NCI-H510A treated with DMSO at 0.1 percent for 48 hours (cell line): ENCODE measurements around the gene PF4V1.

ENCODE experiments used
- DNase-seq: peaks from one replicate; lab custom pipeline; 2025; lab: John Stamatoyannopoulos, UW

PF4V1 gene, protein sequence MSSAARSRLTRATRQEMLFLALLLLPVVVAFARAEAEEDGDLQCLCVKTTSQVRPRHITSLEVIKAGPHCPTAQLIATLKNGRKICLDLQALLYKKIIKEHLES

DNA sequence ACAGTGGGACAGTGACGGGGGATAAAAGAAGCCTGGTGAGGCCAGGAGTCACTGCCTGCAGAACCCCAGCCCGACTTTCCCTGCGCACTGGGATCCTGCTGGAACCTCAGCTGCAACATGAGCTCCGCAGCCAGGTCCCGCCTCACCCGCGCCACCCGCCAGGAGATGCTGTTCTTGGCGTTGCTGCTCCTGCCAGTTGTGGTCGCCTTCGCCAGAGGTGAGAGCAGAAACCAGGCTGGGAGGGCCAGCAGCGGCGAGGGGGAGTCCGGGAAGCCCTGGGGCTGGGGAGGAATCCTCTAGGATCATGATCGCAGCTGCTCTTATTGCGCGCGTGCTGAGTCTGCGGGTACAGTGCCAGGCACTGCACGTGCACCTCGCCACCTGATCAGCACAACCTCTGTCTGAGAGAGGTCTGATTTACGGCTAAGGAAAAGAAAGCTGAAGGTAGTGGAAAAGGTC, at the start of gene PF4V1:
TSS of gene PF4V1 (plus strand) at position 51 of the 459 bp plus-strand sequence. CDS start at position 118, 67 bp downstream.
- no peak for DNase-seq

DNA sequence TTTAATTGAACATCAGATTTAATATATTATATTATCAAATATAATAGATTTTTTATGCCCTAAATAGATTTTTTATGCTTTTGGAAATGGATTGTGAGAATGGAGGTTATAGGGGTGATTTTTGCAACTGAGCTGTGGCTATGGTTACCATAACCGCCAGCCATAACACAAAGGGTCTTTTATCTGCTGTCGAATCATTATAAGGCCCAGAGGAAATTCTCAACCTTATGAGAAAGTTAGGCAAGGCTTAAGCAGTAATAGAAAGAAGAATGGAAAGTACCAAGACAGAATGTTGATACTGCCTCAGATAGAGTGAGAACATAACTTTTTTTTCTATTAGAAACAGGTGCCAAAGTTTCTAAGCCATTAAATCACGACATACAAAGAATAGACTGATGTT, 42.9 kb upstream of the PF4V1 start:
- DNase-seq: no peak

DNA sequence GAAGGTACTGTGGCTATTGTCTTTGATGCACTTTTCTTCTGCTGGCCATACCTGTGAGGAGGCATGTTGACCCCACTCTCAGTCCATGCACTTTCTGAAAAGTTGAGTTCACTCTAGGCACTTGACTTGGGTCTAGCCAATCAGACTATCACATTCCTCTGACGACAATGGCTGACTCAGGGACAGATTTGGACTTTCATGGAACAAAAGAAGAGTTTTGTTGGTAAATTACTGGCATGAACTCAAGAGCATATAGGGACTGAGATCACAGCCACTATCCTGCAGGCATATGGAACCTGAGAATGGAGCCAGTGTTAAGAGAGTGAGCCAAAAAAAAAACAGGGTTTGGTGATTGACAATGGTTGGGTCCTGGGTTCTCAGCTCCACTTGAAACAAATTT, 41.3 kb upstream of the PF4V1 start:
- DNase-seq: no peak

DNA sequence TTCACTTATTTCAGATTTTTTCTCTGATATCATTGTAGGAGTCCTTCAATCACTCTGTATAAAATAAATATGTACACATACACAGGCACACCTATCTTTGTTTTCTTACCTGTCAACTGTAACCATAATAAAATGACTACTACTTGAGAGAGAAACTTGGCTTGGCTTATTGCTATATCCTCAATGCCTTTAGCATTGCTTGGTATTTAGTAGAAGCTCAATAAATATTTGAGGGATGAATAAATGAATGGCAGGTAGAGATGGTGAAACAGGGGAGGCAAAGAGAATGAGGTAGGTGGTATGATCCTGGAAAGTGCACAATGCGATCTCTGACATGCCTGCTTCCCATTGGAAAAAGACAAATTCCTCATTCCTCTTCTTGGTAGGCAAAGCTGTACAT, 38.4 kb upstream of the PF4V1 start:
- no peak for DNase-seq

DNA sequence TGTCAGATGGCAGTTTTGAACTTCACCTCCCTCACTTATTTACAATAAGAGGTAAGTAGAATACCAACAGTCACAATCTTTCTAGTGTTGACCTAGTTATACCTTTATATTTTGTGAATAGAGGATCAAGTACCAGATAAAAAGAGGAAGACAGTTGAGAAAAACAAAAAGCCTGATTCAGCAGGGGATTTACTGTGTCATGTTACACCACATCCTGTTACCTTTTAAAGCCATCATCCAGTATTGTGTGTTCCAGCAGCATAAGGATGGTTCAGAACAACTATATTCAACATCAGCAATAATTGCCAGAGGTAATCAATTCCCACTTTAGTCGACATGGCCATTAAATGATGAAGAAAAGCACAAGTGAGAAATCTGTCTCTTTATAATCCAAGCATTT, 38.0 kb upstream of the PF4V1 start:
- DNase-seq: peak; percentile 87

GRCh38 chr4:73816814-73817213, 36.3 kb upstream of the PF4V1 start:
- DNase-seq: peak; percentile 75

DNA sequence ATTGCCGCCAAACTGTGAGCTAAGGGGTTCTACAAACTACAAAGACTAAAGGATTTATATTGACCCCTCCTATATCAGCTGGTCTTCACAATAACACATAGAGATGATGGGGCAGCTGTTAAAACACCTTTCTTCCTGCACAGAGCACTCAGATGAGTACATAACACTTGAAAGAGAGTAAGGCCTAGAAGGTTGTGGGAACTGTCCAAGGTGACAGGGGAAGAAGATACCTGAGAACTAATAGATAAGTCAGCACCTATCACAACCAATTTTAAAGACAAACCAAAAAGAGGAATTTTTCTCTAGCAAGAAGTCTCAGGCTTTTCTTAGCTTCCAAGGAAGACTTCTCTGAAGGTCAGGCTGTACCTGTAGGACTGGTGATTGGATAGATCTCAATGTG, 35.8 kb upstream of the PF4V1 start:
- peak; percentile 91 for DNase-seq

GRCh38 chr4:73821325-73821724, 31.8 kb upstream of the PF4V1 start:
- DNase-seq: no peak

DNA sequence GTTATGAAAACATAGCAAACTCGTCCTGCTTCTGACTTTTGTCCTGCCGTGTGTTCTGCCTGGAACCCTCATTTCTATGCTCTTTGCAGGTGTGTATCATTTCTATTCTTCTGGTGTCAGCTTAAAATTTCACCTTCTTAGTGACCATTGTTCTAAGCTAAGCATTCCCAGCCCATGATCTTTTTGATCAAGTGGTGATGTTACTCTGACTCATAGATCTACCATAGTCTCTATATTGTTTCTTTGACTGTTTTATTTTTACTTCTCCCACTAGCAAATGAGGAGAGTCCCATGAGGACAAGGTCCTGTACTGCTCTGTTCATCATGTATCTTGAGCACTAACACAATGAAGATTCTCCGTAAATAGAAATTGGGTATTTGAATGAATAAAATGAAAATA, 30.7 kb upstream of the PF4V1 start:
- no peak for DNase-seq

DNA sequence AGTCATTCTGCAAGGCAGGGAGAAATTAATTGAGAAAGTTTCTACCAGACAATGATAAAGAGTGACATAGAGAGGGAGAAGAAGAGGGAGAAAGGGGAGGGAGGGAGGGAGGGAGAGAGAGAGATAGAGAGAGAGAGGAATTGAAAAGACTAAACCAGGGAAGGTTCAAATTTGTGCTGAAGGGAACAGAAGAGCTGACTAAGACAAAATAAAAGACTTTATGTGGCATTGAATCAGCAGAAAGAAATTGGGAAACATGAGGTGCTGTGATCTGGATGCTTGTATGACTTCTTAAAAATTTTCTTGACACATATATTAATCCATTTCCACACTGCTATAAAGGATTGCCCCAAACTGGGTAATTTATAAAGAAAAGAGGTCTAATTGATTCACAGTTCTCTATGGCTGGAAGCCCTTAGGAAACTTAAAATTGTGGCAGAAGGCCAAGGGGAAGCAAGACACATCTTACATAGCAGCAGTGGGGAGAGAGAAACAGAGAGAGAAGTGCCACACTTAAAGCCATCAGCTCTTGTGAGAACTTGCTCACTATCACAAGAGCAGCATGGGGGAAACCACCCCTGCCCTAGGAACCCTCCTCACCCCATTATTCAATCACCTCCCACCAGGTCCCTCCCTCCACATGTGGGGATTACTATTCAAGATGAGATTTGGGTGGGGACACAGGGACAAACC, 30.1 kb upstream of the PF4V1 start:
- no peak for DNase-seq

DNA sequence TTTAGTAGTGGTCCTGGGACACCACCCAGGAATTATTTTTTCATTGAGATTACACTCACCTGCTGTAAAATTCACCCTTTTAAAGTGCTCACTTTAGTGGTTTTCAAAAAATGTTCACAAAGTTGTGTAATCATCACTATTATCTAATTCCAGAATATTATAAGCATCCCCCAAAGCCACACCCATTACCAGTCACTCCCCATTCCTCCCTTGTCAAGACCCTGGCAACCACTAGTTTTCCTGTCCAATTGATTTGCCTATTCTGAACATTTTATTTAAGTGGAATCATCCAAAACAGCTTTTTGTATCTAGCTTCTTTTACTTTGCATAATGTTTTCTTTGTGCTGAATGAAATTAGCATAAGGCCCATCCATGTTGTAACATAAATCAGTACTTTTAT, 29.3 kb upstream of the PF4V1 start:
- no peak for DNase-seq

DNA sequence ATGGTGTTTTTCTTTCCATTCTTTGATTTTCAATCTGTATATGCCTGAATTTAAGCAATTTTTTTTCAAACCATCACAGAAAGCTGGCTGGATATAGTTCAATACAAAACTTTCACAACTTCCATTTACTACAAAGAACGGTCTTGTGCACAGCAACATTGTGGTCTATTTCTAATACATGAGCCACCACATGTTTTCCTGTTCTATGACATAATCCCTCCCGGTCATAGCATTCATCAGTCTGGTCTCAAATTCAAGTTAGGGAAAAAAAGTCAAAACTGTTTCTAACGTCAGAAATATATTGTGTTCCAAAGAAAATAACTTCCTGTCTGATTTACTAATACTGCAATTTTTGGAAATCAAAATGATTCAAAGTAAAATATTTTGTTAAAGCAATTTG, 24.1 kb upstream of the PF4V1 start:
- DNase-seq: no peak

DNA sequence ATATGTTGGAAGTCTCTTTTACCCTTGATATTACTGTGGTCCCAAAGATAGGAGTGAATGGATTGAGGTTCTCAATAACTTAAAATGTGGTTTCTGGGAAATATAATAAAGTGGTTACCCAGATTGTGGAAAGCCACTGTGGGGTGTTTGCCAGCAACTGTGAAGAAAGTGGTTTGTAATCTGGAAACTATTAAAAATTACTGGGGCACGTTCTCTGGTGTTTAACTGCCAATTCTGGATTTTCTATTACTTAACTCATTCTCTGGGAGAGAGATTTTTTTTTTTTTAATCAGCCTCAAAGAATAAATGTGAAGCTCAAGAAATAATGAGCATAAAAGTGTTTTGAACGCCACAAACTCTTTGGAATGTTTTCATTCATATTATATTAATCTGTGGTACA, 21.5 kb upstream of the PF4V1 start:
- no peak for DNase-seq

DNA sequence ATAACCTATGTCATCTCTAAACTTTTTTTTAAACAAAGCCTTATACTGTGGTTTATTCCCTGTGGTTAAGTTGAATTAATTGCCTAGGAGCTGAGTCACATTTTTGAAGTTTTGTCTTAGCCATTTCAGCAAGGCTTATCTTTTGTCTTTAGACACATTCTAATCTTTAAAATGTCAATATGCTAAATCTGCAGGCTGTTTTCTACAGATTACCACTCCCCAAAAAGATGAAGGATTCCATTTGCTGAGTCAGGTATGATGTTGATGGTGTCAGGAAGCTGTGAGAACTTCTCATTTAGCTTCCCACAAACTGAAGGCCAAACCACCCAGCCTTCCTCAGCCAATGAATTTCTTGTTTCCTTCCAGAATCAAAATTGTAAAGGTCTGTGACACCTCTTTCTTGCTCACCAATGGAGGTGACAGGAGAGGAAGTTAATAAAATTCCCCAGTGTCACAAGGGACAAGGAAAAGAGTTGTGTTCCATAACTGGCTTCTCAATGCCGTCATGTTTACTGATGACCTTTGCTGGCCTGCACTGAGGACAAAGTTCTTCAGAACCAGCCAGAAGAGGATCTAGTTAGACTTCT, 20.4 kb upstream of the PF4V1 start:
- DNase-seq: no peak

- DNase-seq: peak; percentile 54
These were observed 16.5 kb upstream of the PF4V1 start, which contains the start of gene CXCL6 for GRCh38 chr4:73836373-73837279. TSS of gene CXCL6 (plus strand) at chr4:73836678. CDS start at chr4:73836751, 73 bp downstream.

DNA sequence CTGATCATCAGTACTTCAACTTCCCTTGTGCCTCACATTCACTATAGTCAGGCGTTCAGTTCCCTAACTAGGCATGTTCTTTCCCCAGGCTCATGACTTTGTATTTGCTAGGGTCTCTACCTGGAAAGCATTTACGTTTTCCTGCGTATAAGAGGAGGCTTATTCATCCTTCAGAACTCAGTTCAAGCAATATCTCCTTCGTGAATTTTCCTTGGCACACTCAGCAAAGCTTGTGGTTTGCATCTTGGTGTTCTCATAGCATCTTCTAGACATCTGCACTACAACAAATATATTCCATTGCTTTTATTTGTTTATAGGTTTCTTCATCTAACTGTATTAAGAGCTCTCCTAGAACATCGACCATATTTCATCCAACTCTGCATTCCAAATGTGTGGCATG, 14.0 kb upstream of the PF4V1 start:
- no peak for DNase-seq

GRCh38 chr4:73839715-73840114, 13.4 kb upstream of the PF4V1 start:
- no peak for DNase-seq

- DNase-seq: no peak
These were observed 11.7 kb upstream of the PF4V1 start for GRCh38 chr4:73841243-73841925.

- DNase-seq: no peak
These were observed 10.4 kb upstream of the PF4V1 start for GRCh38 chr4:73842696-73843095.

DNA sequence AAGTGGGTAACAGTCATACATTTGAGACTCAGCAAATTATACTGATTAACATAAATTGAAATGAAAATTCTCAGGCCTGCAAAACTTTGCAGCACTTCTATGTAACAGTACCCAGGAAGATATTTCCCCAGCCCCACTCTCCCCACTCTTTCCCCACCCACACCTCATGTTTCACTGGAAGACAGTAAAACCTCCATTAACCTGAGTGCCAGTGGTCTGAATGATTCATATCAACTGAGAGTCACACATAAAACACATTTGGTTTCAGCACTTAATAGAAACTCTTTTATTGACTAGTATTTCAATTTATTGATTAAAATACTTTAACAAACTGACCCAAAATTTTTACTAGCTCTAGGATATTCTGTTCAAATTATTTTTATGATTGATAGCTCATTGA, 9.7 kb upstream of the PF4V1 start:
- no peak for DNase-seq

- no peak for DNase-seq
These were observed 8.8 kb upstream of the PF4V1 start for GRCh38 chr4:73844345-73844744.

GRCh38 chr4:73844806-73845205, 8.3 kb upstream of the PF4V1 start:
- DNase-seq: no peak
